Measurements from ENCODE around the gene KCNJ6. TPM values are rescaled to one million over a fixed set of nuclear protein-coding genes. Genes with fewer than 3 reads are reported as not detected.

KCNJ6 gene
- total and polyA plus RNA-seq, 8 donors = 0.03 to 0.28 (median 0.17) TPM

GRCh38 chr21:37622755-37623154, 293.5 kb downstream of the KCNJ6 start:
- ATAC-seq (no peak), DNase-seq (no peak)
- H3K36me3 ChIP-seq = no peaks in the 10 kb centered on the region
- H3K27me3 ChIP-seq = no peaks in the 10 kb centered on the region
- H3K9me3 ChIP-seq = no peaks in the 10 kb centered on the region
- intact Hi-C loops (cut with DNase I) = no loop called here
- H3K4me1 ChIP-seq = no peaks in the 10 kb centered on the region
- H3K4me3 ChIP-seq = no peak overlapping the region
- no peak overlapping the region for H3K27ac ChIP-seq
- no peak for TF ChIP-seq CTCF (IDR thresholded peaks at IDR 0.05)

- Histone ChIP-seq H3K4me3 (no peak overlapping the region), H3K27me3 (no peaks in the 10 kb centered on the region), H3K36me3 (no peaks in the 10 kb centered on the region), H3K9me3 (no peaks in the 10 kb centered on the region), H3K27ac (no peak overlapping the region), H3K4me1 (no peaks in the 10 kb centered on the region)
- intact Hi-C loops (cut with DNase I) = no loop called here
- ATAC-seq (no peak), DNase-seq (no peak)
- TF ChIP-seq CTCF (IDR thresholded peaks at IDR 0.05) = no peak
Measured at GRCh38 chr21:37620401-37620800, 295.9 kb downstream of the KCNJ6 start.

GRCh38 chr21:37619464-37619974, 296.7 kb downstream of the KCNJ6 start:
- Histone ChIP-seq H3K27ac (no peak overlapping the region), H3K27me3 (no peaks in the 10 kb centered on the region), H3K9me3 (no peaks in the 10 kb centered on the region), H3K4me1 (no peaks in the 10 kb centered on the region), H3K4me3 (no peak overlapping the region), H3K36me3 (no peaks in the 10 kb centered on the region)
- no peak for TF ChIP-seq CTCF (IDR thresholded peaks at IDR 0.05)
- DNase-seq = no peak
- ATAC-seq = no peak
- intact Hi-C loops (cut with DNase I) = no loop called here

- Histone ChIP-seq H3K27ac (no peak overlapping the region), H3K27me3 (no peaks in the 10 kb centered on the region), H3K9me3 (no peaks in the 10 kb centered on the region), H3K4me1 (no peaks in the 10 kb centered on the region), H3K36me3 (no peaks in the 10 kb centered on the region), H3K4me3 (no peak overlapping the region)
- intact Hi-C loops (cut with DNase I) = no loop called here
- TF ChIP-seq CTCF (IDR thresholded peaks at IDR 0.05) = no peak
- ATAC-seq = no peak
- DNase-seq = no peak
Measured at GRCh38 chr21:37618081-37618480, 298.2 kb downstream of the KCNJ6 start.

- intact Hi-C loops (cut with DNase I) = no loop called here
- Histone ChIP-seq H3K27me3 (no peaks in the 10 kb centered on the region), H3K36me3 (no peaks in the 10 kb centered on the region), H3K4me1 (no peaks in the 10 kb centered on the region), H3K9me3 (no peaks in the 10 kb centered on the region), H3K27ac (no peak overlapping the region), H3K4me3 (no peak overlapping the region)
- DNase-seq (no peak), ATAC-seq (no peak)
- TF ChIP-seq CTCF (IDR thresholded peaks at IDR 0.05) = no peak
Measured at GRCh38 chr21:37615962-37616361, 300.3 kb downstream of the KCNJ6 start.
